ENCODE measurements around the gene EEF1G.
"Not testable (repeated sequence)": the region's sequence is repeated elsewhere in the genome, so short reads cannot be mapped to it uniquely, and the experiment has no call there.

GRCh38 chr11:62559626-62560025 lies 14.1 kb downstream of the EEF1G start:
- TF ChIP-seq, protein P1, sequence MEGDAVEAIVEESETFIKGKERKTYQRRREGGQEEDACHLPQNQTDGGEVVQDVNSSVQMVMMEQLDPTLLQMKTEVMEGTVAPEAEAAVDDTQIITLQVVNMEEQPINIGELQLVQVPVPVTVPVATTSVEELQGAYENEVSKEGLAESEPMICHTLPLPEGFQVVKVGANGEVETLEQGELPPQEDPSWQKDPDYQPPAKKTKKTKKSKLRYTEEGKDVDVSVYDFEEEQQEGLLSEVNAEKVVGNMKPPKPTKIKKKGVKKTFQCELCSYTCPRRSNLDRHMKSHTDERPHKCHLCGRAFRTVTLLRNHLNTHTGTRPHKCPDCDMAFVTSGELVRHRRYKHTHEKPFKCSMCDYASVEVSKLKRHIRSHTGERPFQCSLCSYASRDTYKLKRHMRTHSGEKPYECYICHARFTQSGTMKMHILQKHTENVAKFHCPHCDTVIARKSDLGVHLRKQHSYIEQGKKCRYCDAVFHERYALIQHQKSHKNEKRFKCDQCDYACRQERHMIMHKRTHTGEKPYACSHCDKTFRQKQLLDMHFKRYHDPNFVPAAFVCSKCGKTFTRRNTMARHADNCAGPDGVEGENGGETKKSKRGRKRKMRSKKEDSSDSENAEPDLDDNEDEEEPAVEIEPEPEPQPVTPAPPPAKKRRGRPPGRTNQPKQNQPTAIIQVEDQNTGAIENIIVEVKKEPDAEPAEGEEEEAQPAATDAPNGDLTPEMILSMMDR (IDR thresholded peaks at IDR 0.05; ENCODE audit: insufficient read depth, low read length, poor library complexity, severe bottlenecking) = not testable (repeated sequence)
- TF ChIP-seq EZH2phosphoT487 (conservative IDR thresholded peaks at IDR 0.05; ENCODE audit: low read length) = not testable (repeated sequence)

All from SU-DHL-6 (cell line).